ENCODE results near the gene NELL2.
"Not testable (repeated sequence)": the region's sequence is repeated elsewhere in the genome, so short reads cannot be mapped to it uniquely, and the experiment has no call there.

Gene NELL2

DNA sequence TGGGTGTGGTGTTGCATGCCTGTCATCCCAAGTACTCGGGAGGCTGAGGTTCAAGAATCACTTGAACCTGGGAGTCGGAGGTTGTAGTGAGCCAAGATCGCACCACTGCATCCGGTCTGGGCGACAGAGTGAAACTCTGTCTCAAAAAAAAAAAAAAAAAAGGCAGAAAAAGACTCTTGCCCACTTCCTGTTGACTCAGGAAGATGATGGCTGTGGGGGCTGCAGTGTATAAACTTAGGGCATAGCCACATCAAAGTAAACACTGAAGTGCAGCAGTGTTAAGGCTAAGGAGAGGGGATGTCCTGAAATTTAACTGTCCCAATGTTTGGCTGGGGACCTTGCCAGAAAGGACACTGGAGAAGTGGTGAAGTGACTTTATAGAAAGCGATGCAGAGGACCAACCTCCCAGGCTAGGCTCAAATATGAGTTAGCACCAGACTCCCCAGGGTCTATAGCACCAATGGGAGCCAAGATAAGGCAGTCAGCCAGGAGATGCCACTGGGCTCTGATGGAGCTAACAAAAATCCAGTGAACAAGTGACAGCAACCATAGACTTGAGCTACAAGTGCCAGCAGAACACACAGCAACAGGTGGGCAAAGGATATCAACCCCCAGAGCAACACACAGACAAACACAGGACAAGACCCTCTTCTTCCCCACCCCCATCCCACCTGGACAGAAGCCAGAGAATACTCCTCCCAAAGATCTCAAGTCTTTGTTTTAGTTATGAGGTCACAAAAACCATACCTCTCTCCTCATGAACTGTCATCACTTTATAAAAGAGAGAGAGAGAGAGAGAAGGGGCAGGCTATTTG lies 28.0 kb downstream of the NELL2 start:
- DNase-seq (ENCODE audit: low spot score) = no peak

DNA sequence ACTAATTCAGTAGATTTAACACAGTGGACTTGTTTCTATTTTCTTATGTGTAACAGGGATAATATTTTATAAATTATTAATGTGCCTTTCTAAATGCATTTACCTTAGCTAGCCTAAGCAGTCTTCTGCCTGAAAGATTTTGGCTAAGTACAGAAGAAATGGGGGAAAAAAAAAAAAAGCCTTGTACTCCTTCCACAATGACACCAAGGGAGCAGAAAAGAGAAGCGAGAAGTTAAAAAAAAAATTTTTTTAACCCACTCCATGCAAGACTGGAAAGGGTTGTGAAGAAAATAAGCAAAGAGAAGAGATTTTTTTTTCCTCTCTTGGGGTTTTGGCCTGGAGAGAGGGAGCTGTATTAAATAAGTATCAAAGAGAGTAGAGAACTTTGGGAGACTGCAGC lies 28.7 kb downstream of the NELL2 start:
- DNase-seq (ENCODE audit: low spot score) = no peak

DNA sequence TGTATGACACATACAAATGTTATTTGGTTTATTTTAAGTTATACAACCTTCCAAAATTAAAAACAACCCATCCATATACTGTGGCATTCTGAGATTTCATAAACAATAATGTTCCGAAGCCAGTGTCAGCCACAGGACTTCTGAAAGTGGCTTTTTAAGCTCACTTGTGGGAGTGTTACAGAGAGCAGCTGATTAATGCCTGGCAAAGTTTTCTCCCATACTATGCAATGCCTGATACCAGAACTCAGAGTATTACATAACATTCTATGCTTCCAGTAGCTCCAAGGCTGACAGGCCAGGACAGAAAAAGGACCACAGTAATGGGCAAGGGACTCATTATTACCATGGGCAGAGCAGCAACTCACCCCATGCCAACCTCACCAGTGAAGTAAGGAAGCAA lies 29.3 kb downstream of the NELL2 start:
- DNase-seq (ENCODE audit: low spot score) = no peak

DNA sequence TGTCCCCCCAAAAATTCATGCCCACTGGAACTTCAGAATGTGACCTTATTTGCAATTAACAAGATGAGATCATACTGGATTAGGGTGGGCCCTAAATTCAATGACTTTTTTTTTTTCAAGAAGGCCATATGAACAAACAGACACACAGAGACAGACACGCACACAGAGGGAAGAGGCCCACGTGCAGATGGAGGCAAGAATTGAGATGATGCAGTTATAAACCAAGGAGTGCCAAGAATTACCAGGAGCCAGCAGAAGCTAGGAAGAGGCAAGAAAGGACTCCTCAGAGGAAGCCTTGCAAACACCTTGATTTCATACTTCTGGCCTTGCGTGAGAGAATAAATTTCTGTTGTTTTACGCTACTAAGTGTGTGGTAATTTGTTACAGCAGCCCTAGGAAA lies 33.4 kb downstream of the NELL2 start:
- no peak for DNase-seq (ENCODE audit: low spot score)

DNA sequence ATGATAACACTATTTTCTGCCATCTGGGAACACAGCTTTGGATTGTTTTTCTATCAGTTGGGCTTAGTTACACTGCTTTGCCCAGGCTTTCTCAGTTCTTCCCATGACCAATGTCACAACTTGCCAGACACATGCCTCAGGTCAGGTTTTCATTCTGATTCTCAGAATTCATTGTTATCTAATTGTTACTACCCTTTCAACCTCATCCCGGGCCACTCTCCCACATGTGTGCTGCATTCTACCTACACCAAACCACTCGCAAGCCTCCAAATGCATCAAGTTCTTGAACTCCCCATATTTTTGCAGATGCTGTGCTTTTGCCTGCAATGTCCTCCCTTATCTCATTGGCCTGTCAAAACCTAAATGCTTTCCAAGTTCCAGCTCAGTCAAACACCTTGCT lies 36.3 kb downstream of the NELL2 start:
- no peak for DNase-seq (ENCODE audit: low spot score)

DNA sequence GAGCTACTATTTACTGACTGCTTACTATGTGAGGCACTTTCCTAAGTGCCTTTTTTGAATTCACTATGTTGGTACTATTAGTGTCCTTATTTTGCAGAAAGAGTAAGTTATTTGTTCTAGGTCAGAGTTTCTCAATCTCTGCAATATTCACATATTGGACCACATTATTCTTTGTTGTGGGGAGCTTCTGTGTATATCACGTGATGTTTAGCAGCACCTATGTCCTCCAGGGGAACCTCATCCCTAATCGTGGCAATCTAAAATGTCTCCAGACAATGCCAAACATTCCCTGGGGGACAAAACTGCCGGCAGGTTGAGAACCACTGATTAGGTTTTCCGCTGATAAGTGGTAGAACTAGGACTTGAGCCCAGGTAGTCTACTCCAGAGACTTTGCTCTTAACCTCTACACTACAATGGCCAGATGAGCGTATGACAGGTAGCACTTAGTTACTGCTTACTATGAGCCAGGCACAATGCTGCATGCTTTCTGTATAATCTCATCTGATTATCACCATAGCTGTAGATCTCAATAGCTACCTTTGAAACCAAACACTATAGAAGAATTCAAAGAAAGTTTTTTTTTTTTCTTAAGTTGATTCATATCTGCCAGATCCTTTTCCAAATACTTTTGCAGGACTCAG lies 38.9 kb downstream of the NELL2 start:
- DNase-seq (ENCODE audit: low spot score) = no peak

DNA sequence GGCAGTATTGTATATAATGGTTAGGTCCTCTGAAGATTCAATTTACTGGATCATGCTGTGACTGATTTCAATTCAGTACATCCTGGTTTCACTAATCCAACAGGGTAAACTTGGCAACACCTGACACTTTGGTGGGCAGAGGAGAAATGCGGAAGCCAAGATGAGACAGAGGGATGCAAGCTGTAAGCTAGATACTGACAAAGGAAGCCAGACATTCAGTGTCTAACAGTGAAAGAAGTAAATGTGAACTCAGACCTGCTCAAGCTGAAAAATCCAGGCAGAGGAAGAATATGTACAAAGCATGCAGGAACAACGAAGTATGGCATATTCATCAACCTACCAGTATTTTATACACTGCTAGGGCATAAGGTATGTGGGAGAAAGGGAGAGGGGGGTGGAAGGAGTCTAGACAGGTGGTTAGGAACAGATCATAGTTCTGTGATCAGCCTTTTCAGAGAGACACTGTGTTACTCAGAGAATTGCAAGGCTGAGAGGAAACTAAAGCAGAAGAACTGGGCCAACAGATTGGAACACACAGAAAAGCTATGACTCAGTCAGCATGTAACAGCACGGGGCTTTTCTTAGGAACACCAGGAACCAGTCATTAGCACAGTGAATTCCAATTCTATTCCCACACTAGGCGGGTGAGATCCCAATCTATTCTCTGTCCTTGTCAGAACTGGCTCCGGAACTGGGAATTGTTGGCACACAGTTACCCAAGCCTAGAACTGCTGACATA lies 40.3 kb downstream of the NELL2 start:
- peak; percentile 4 for DNase-seq (ENCODE audit: low spot score)

DNA sequence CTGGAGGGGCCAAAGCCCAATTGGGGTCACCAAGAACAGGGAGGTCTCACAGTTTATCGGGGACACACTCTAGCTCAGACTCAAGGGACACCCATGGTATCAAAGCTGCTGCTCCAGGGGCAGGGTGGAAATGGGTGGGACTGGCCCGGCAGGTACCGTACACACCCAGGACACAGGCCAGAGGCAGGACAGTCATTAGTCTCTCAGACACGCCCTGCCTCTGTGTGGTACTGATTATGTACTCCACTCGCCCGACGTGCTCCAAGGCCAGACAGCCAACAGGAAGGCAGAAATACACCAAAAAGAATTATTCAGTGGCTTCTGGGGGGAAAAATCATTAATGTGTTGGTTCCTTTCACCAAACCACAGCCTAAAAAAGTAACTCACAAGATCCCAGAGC lies 41.1 kb downstream of the NELL2 start:
- not testable (repeated sequence) for DNase-seq (ENCODE audit: low spot score)

DNA sequence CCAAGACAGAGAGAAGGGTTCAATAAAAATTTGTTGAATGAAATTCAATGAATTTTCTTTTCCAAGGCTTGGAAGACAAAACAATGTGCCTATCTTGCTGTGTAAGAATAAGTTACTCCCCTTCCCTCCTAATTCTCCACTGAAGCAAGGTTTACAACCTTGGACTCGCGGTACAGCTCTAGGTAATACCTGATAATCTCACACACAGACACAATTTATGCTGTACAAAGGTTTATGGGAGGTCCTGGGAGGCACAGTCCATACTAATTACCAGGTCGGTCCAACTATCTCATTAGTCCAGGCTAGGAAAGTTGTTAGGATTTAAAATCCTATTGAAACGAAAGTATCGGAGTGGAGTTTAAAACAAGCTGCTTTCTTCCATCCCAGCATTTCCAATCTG lies 42.6 kb downstream of the NELL2 start:
- no peak for DNase-seq (ENCODE audit: low spot score)

DNA sequence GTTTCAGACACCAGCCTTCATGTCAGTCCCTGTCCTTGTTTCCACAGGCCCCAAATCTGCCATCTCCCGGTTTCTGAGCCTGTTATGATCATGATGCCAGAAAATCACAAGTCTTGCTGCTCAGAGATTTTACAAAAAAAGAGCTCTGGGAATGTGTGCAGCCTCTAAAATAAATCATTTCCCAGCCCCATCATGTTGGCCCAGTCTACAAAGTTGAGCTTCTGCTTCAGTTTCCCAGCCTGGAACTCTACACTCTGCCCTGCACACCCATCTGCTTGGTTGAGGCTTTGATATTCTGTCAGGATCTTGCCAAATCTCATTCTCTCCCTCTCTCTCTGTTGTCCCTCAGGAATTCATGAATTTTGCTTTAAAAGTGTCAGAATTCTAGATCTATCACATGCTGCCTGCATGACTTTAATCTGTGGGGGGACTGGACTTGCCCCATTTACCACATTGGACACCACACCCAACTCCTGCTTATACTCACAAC lies 45.5 kb downstream of the NELL2 start:
- no peak for DNase-seq (ENCODE audit: low spot score)

DNA sequence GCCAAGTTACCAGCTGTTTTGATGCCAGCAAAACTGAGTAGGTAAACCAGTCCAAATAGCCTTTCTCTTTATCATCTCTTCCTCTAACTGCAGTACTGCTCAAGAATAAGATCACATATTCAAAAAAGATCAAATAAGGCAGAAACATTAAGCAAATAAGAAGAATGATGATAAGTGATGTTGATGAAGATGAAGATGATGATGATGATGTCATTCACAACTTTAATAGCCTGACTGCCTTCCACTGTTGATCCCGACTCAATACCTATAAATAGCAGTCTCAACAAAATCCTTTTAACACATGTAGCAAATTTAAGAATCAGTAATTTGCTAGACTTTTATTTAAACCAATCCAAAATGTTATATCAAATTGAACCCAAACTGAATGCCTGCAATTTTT lies 47.1 kb downstream of the NELL2 start:
- DNase-seq (ENCODE audit: low spot score) = no peak

DNA sequence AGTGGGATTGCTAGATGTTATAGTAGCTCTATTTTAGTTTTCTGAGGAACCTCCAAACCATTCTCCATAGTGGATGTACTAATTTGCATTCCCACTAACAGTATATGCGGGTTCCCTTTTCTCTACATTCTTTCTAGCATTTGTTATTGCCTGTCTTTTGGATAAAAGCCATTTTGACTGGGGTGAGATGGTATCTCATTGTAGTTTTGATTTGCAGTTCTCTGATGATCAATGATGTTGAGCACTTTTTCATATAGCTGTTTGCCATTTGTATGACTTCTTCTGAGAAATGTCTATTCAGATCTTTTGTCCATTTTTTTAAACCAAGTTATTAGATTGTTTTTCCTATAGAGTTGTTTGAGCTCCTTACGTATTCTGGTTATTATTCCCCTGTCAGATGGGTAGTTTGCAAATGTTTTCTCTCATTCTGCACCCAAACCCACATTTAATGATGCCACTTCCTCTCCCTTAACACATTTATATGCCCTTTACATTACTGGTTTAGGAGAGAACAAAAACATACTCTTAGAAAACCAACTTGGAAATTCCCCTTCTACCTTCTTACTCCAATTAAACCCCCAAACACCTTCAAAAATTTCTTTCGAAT lies 48.2 kb downstream of the NELL2 start:
- DNase-seq (ENCODE audit: low spot score) = no peak

DNA sequence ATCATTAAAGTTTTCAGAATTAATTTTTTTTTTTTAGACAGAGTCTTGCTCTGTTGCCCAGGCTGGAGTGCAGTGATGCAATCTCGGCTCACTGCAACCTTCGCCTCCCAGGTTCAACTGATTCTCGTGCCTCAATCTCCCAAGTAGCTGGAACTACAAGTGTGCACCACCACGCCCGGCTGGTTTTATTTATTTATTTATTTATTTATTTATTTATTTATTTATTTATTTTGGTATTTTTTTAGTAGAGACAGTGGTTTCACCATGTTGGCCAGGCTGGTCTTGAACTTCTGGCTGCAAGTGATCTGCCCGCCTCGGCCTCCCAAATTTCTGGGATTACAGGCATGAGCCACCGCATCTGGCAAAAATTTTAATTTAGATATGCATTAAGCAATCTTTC lies 54.4 kb downstream of the NELL2 start:
- DNase-seq (ENCODE audit: low spot score) = not testable (repeated sequence)

DNA sequence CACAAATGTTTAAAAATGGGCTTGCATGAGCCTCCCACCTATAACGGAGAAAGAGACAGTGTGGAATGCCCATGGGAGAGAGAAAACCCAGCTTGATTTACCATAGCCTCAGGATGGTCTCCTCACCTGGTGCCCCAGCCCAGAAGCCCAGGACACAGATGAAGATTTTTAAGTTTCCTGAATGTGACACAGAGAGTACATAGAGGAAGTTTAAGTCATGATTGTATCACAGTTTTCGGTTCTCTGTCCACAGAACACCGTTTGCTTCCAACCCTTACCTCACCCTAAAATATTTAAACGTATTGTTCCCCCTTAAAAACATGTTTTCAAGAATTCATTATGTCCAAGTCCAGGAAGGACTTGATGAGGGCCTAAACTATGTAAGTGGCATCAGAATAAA lies 56.2 kb downstream of the NELL2 start:
- no peak for DNase-seq (ENCODE audit: low spot score)

DNA sequence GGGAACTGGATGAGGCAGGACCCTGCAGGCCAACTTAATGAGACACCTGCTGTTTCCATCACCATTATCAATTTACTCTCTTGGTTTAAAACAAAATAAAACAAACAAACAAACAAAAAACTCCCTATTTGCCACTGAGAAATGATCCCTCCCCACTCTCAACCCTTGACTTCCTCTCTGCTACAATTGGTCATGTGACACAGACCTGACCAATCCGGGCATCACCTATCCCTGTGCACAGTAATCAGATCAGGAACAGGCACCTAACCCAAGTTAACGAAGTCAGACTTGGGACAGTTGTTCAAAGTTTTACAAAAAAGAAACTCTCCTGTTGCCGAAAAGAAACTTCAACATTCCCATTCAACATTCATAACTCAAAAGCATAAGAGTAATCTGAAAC lies 58.4 kb downstream of the NELL2 start:
- no peak for DNase-seq (ENCODE audit: low spot score)

DNA sequence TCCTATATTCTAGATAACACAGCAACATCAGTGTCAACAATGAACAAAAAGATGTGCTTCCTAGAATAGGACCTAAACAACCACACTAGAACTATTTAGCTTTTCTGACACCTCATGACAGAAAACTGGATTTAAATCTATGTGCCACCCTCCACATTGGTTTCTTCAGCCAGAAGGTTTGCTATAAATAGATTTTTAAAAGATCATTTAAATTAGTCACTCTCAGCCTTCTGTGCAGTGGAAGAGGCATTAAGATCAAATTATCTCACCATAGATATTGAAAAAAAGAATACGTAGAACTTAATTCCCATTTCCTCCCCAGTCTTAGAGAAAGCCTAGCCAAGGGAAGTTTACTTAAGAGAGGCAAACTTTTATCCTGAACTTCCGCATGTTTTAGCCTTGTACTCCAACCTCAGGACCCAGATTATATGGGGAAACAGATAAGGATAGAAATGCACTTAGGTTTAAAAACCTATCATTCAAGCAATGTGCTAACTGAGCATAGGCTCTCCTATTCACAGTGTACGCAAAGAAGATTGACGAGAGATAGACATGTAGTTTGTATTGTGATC lies 59.6 kb downstream of the NELL2 start:
- no peak for DNase-seq (ENCODE audit: low spot score)

DNA sequence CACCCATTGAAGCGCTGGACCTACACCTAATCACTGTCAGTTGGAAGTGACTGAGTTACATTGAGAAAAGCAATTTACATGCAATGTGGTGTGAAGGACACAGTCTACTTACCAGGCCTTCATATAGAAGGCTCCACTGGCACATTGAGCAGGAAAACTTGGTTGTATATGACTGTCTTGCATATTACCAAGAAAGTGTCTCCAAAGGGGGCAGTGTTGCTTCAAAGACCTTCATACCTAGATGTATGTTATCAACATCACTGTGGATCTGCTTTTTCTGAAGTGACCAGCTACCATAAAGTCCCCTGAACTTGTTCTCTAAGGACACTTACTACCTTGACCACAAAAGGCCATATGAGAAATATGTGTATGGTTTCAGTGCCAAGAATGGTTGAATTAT lies 64.1 kb downstream of the NELL2 start:
- DNase-seq (ENCODE audit: low spot score) = no peak

DNA sequence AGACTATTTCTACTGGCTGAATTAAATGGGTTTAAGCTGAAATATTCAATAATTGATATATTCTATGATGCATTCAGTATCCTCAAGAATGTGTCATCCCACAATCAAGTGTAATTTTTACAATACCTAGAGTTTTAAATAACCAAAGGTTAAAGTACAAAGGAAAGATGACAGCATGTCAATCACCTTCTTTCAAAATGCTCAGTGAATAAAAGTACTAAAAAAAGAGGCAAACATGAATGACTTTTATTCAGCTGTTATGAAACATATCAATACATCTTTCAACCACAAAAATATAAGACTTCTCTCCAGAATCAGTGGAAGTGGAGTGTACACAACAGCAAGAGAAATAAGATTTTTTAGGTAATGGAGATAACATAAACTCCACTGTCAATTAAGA lies 72.0 kb downstream of the NELL2 start:
- DNase-seq (ENCODE audit: low spot score) = no peak

DNA sequence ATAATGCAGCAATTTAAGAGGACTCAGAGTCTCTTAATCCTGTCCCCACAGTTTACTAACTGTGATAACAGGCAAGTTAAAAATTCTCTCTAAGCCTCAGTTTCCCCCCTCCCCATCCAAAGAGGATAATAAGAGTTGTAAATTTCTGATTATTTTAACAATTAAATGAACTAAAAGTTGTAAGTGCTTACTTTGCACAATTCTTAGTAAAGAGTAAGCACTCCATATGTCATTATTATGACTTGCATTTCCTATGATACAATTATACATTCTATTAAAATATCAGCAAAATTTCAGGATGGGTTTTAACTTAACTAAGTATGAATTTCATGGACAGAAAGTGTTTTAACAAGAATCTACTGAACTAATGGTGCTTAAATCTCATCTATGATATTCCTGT lies 80.1 kb downstream of the NELL2 start:
- no peak for DNase-seq (ENCODE audit: low spot score)

DNA sequence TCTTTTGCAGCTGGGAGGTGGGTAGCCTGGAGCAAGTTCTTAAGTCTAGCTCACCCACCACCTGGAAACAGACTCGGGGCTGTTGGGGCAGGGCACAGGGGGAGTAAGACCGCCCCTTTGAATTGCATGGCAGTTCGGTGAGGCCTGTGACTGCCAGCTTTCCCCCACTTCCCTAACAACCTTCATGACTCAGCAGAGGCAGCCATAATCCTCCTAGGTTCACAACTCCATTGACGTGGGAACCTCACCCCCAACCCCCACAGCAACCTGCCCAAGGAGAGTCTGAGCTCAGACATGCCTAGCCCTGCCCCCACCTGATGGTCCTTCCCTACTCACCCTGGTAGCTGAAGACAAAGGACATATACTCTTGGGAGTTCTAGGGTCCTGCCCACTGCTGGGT lies 87.4 kb downstream of the NELL2 start:
- no peak for DNase-seq (ENCODE audit: low spot score)

DNA sequence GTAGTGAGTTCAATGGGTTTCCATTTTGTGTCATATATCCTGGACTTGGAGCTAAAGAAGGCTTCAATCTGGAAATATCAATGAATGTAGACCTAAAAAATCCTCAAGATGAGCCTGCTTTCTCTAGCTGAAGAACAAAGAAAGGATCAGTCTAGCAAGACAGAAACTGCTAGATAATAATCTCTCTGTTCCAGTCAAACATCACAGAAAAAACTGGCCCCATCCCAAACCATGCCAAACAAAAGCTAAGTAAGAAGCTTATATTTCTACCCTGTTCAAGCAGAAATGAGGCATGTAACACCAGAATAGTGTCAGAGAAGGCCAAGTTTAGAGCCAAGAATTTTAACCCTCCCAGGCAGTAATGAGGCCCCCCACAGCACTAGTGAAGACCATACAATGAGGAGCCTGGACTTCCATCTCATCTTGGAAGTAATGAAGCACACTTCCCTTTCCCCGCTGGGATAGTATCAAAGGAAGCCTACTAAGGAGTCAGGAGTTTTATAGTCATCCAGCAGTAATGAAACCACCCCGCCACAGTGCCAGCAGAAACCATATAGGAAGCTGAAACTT lies 95.8 kb downstream of the NELL2 start:
- DNase-seq (ENCODE audit: low spot score) = no peak

DNA sequence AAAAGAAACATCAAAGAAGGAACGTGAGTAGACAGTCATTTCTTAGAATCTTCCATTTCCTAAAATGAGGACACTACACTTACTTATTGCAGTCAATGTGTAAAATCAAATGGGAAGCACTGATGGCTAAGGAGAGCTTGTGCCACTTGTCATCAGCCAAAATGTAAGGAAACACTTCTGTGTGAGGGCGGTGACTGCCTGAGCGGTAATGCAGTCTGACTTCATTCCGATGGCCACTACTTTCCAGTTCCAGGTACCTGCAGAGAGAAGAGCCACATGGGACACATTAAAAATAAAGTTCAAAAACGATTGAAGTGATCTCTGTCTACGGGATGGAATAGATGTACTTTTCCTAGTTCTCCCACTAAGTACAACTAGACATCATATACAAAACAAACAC lies 96.3 kb downstream of the NELL2 start:
- no peak for DNase-seq (ENCODE audit: low spot score)

Measured in GM03348 (cell line).